Muscle layer of duodenum (tissue), 2 donors: ENCODE measurements around the gene ARPIN.
"Not testable (repeated sequence)": the region's sequence is repeated elsewhere in the genome, so short reads cannot be mapped to it uniquely, and the experiment has no call there.

ENCODE experiments used
- H3K27ac ChIP-seq: one replicate; pipeline ENCODE4 v1.7.0; 2013; ENCODE audit warnings: mild to moderate bottlenecking, low read length
- H3K27me3 ChIP-seq: one replicate; pipeline ENCODE4 v1.7.0; 2013; ENCODE audit warnings: low read depth, mild to moderate bottlenecking, control low read depth, low read length
- H3K36me3 ChIP-seq, 2 donors: one replicate each; pipeline ENCODE4 v1.7.0; 2013; ENCODE audit warnings: low read length in 2 of 2, control low read depth in 1 of 2, mild to moderate bottlenecking in 1 of 2; ENCODE audit not compliant: insufficient read depth in 2 of 2, control insufficient read depth in 1 of 2
- H3K4me1 ChIP-seq, 2 donors: one replicate each; pipeline ENCODE4 v1.7.0; 2013; ENCODE audit warnings: low read length in 2 of 2, mild to moderate bottlenecking in 2 of 2, control low read depth in 1 of 2, moderate library complexity in 1 of 2; ENCODE audit not compliant: insufficient read depth in 2 of 2, control insufficient read depth in 1 of 2
- H3K4me3 ChIP-seq, 2 donors: one replicate each; pipeline ENCODE4 v1.7.0; 2013; ENCODE audit warnings: low read length in 2 of 2, low read depth in 1 of 2, mild to moderate bottlenecking in 1 of 2
- H3K9me3 ChIP-seq, 2 donors: one replicate each; pipeline ENCODE4 v1.7.0; 2013; ENCODE audit warnings: low read length in 2 of 2, control low read depth in 1 of 2, mild to moderate bottlenecking in 1 of 2; ENCODE audit not compliant: control insufficient read depth in 1 of 2
- donor health status: healthy.

The ARPIN gene

GRCh38 chr15:89855948-89856347 is 56.8 kb downstream of the ARPIN start:
- no peak overlapping the region for H3K4me3 ChIP-seq
- H3K27me3 ChIP-seq: no peaks in the 10 kb centered on the region
- no peak overlapping the region for H3K27ac ChIP-seq
- H3K9me3 ChIP-seq: no peaks in the 10 kb centered on the region
- peaks cover 18 to 30% of the 10 kb centered on the region in 2 donors for H3K36me3 ChIP-seq
- no peaks in the 10 kb centered on the region for H3K4me1 ChIP-seq

- H3K4me1 ChIP-seq, H3K27ac ChIP-seq, H3K27me3 ChIP-seq, H3K9me3 ChIP-seq, H3K4me3 ChIP-seq: not testable (repeated sequence)
- H3K36me3 ChIP-seq: peaks cover 16 to 25% of the 10 kb centered on the region in 2 donors
These were observed 57.9 kb downstream of the ARPIN start for GRCh38 chr15:89854863-89855262.

- Histone ChIP-seq H3K4me1 (no peaks in the 10 kb centered on the region), H3K27me3 (no peaks in the 10 kb centered on the region), H3K4me3 (no peak overlapping the region), H3K27ac (peak overlapping the region; percentile 21), H3K36me3 (peaks cover 19 to 25% of the 10 kb centered on the region in 2 donors), H3K9me3 (no peaks in the 10 kb centered on the region)
These were observed 60.3 kb downstream of the ARPIN start for GRCh38 chr15:89852342-89852995.

- Histone ChIP-seq H3K27ac (no peak overlapping the region), H3K9me3 (no peaks in the 10 kb centered on the region), H3K4me3 (no peak overlapping the region), H3K36me3 (peaks cover 19 to 25% of the 10 kb centered on the region in 2 donors), H3K27me3 (no peaks in the 10 kb centered on the region), H3K4me1 (no peaks in the 10 kb centered on the region)
These were observed 60.9 kb downstream of the ARPIN start for GRCh38 chr15:89851673-89852341.

GRCh38 chr15:89848970-89849292 is 63.8 kb downstream of the ARPIN start:
- H3K27ac ChIP-seq: peak overlapping the region; percentile 9

GRCh38 chr15:89847101-89847500 is 65.7 kb downstream of the ARPIN start:
- H3K36me3 ChIP-seq: peaks cover 8 to 24% of the 10 kb centered on the region in 2 donors
- H3K4me3 ChIP-seq: no peak overlapping the region
- no peaks in the 10 kb centered on the region for H3K9me3 ChIP-seq
- peaks cover 0 to 5% of the 10 kb centered on the region in 2 donors for H3K4me1 ChIP-seq
- no peaks in the 10 kb centered on the region for H3K27me3 ChIP-seq
- H3K27ac ChIP-seq: no peak overlapping the region

More at GRCh38 chr15:89848970-89849292, 63.8 kb downstream of the ARPIN start:
- Histone ChIP-seq H3K27me3 (no peaks in the 10 kb centered on the region), H3K4me3 (no peak overlapping the region), H3K36me3 (peaks cover 19 to 32% of the 10 kb centered on the region in 2 donors), H3K4me1 (peaks cover 0 to 5% of the 10 kb centered on the region in 2 donors), H3K9me3 (no peaks in the 10 kb centered on the region)

GRCh38 chr15:89845305-89845893 is 67.4 kb downstream of the ARPIN start:
- Histone ChIP-seq H3K36me3 (peaks cover 7 to 28% of the 10 kb centered on the region in 2 donors), H3K27ac (no peak overlapping the region), H3K4me3 (no peak overlapping the region), H3K27me3 (no peaks in the 10 kb centered on the region), H3K9me3 (no peaks in the 10 kb centered on the region), H3K4me1 (peaks cover 0 to 5% of the 10 kb centered on the region in 2 donors)
